ENCODE results near the gene ZCCHC13.

DNA sequence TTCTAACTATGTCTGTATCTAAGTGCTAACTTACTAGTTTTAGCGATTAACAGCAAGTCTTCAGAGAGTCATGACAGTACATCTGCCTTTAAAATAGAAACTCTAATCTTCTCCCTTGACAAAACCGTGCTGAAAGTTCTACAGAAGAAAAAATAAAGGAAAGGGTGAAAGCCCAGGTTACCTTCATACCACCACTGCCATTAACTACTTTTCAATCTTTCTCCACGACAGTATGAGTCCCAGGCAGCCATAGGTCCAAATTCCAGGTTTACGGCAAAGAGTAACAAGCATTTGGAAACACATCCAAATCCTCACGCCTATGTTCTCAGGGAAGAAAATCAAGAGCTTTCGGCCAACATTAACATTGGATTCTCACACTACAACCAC, 12.4 kb upstream of the ZCCHC13 start:
- TF ChIP-seq, protein P1, sequence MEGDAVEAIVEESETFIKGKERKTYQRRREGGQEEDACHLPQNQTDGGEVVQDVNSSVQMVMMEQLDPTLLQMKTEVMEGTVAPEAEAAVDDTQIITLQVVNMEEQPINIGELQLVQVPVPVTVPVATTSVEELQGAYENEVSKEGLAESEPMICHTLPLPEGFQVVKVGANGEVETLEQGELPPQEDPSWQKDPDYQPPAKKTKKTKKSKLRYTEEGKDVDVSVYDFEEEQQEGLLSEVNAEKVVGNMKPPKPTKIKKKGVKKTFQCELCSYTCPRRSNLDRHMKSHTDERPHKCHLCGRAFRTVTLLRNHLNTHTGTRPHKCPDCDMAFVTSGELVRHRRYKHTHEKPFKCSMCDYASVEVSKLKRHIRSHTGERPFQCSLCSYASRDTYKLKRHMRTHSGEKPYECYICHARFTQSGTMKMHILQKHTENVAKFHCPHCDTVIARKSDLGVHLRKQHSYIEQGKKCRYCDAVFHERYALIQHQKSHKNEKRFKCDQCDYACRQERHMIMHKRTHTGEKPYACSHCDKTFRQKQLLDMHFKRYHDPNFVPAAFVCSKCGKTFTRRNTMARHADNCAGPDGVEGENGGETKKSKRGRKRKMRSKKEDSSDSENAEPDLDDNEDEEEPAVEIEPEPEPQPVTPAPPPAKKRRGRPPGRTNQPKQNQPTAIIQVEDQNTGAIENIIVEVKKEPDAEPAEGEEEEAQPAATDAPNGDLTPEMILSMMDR (IDR thresholded peaks at IDR 0.05; ENCODE audit: insufficient read depth, low read length), result no peak
- TF ChIP-seq, protein P2, sequence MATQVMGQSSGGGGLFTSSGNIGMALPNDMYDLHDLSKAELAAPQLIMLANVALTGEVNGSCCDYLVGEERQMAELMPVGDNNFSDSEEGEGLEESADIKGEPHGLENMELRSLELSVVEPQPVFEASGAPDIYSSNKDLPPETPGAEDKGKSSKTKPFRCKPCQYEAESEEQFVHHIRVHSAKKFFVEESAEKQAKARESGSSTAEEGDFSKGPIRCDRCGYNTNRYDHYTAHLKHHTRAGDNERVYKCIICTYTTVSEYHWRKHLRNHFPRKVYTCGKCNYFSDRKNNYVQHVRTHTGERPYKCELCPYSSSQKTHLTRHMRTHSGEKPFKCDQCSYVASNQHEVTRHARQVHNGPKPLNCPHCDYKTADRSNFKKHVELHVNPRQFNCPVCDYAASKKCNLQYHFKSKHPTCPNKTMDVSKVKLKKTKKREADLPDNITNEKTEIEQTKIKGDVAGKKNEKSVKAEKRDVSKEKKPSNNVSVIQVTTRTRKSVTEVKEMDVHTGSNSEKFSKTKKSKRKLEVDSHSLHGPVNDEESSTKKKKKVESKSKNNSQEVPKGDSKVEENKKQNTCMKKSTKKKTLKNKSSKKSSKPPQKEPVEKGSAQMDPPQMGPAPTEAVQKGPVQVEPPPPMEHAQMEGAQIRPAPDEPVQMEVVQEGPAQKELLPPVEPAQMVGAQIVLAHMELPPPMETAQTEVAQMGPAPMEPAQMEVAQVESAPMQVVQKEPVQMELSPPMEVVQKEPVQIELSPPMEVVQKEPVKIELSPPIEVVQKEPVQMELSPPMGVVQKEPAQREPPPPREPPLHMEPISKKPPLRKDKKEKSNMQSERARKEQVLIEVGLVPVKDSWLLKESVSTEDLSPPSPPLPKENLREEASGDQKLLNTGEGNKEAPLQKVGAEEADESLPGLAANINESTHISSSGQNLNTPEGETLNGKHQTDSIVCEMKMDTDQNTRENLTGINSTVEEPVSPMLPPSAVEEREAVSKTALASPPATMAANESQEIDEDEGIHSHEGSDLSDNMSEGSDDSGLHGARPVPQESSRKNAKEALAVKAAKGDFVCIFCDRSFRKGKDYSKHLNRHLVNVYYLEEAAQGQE (IDR thresholded peaks at IDR 0.05; ENCODE audit: insufficient replicate concordance, low read depth), result no peak
- TF ChIP-seq POLR2AphosphoS5 (IDR thresholded peaks at IDR 0.05; ENCODE audit: low read depth), result no peak

Measured in HL-60 (cell line).